Epidermal melanocyte (primary cell): ENCODE results near the gene CORO7.
A peak's percentile ranks its signal among the peaks of the same experiment; 100 is the strongest.
"Not testable (repeated sequence)": the region's sequence is repeated elsewhere in the genome, so short reads cannot be mapped to it uniquely, and the experiment has no call there.

Experiments
- DNase-seq: peaks from one replicate; pipeline ENCODE4 v3.0.0; 2011; ENCODE audit warnings: low spot score; ENCODE audit not compliant: insufficient read length

Gene CORO7

DNA sequence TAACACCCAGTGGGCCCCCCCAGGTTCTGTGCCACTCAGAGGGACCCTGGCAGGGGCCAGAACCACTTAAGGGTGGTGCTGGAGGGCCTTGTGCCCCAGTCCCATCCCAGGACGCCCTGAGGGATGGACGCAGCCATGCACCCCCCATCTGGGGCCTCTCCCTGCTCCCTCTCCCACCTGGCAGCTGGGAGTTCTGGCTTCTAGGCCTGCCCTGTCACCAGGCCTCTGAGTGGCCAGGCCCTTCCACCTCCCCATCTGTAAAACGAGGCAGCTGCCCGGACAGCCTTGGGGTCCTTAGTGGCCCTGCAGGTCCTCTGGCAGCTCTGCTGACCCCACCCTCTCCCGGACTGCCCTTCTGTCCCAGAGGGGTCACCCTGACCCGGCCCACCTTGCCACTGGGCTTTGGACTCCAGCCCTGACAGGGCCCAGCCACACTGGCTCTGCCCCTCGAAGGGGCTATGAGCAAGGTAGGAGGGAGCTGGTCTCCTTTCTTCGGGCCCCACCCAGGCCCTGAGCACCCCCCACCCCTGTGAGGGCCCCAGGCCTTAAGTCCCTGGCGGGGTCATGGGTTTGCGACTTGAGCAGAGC, 77.6 kb downstream of the CORO7 start:
- DNase-seq = no peak

GRCh38 chr16:4338125-4338582, 78.2 kb downstream of the CORO7 start:
- no peak for DNase-seq

DNA sequence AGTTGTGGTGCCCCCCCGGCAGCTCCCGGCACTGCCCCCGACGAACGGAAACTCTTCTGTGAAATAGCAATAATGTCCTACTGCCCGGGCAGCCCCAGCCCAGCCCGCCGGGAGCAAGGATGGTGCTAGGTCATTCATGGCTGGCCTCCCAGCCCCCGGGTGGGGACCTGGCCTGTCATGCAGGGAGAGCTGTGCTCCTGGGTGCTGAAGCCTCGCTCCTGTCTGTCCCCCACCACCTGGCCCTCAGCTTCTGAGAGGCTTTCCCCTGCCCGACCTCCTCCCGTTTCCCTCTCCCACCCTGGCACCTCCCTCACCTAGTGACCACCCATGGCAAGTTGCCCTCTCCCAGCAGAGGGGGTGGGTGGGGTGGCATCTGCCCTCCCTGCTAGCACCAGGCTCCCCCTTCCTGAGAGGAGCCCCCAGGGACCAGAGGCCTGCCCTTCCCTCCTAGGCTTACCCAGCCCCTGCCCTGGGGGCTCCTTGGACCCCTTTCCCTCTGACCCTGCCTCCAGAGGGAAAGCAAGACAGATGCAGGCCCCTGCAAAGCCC, 78.8 kb downstream of the CORO7 start:
- DNase-seq = no peak

DNA sequence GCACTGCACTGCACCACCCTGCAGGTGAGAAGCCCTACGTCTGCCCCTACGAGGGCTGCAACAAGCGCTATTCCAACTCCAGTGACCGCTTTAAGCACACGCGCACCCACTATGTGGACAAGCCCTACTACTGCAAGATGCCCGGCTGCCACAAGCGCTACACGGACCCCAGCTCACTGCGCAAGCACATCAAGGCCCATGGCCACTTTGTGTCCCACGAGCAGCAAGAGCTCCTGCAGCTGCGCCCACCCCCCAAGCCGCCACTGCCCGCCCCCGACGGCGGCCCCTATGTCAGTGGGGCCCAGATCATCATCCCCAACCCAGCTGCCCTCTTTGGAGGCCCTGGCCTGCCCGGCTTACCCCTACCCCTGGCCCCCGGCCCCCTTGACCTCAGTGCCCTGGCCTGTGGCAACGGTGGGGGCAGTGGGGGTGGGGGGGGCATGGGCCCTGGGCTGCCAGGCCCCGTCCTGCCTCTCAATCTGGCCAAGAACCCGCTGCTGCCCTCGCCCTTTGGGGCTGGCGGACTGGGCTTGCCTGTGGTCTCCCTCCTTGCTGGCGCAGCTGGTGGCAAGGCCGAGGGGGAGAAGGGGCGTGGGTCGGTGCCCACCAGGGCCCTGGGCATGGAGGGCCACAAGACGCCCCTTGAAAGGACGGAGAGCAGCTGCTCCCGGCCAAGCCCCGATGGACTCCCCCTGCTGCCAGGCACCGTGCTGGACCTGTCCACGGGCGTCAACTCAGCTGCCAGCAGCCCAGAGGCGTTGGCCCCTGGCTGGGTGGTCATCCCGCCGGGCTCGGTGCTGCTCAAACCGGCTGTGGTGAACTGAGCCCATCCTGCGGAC, 79.5 kb downstream of the CORO7 start:
- DNase-seq = no peak

DNA sequence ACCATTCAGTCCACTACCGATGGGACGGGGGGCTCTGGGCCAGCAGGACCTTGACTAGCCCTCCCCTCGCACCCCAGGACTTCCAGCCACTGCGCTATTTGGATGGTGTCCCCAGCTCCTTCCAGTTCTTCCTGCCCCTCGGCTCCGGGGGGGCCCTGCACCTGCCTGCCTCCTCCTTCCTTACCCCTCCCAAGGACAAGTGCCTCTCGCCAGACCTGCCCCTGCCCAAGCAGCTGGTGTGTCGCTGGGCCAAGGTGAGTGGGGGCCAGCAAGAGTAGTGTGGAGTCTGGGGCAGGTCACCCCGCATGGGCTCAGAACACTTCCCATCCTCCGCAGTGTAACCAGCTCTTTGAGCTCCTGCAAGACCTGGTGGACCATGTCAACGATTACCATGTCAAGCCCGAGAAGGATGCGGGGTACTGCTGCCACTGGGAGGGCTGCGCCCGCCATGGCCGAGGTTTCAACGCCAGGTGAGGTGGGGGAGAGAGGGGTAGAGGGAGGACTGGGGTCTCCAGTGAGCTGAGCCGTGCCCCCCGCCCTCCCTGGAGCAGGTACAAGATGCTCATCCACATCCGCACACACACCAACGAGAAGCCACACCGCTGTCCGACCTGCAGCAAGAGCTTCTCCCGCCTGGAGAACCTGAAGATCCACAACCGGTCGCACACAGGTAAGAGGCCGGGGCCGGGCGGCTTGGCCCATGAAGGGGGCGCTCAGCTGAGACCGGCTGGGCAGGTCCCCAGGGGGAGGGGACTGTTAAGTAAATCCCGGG, 81.5 kb downstream of the CORO7 start:
- no peak for DNase-seq

DNA sequence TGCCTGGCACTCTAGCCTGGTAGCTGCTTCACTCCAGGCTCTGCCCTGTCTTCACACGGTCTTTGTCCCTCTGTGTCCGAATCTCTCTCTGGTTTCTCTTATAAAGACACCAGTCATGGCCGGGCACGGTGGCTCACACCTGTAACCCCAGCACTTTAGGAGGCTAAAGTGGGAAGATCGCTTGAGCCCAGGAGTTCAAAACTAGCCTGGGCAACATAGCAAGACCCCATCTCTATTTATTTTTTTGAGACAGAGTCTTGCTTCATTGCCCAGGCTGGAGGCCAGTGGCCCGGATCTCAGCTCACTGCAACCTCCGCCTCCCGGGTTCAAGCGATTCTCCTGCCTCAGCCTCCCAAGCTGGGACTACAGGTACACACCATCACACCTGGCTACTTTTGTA, 82.7 kb downstream of the CORO7 start:
- not testable (repeated sequence) for DNase-seq

- DNase-seq = no peak
Observed at GRCh38 chr16:4333308-4333638, 83.1 kb downstream of the CORO7 start.

DNA sequence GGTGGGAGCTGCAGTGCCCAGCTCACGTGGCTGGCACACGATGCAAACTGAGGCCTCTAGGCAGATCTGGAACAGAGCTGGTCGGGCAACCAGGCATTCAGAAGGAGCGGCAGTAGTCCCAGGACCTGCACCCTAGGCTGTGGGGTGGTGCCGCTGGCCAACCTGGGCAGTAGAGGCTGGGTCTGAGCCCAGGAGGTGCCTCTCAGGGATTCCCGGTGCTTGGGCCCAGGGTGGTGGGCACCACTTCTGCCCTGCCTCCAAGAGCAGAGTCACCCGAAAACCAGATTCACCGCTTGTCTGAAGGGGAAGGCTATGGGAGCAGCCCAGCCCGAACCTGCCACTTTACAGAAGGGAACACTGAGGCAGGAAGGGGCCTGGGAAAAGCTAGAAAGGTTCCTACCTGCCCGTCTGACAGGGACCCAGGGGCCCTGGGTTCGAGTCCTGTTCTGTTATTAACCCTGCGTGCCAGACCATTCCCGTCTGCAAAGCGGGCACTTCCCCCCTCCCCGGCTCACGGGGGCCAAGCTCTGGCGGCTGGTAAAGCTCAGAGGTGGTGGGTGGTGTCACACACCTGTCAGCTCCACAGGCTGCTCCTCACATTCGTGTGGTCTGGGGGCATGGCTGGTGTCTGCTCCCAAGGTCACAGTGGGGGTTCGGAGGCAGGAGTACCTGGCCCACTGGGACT, 83.6 kb downstream of the CORO7 start:
- no peak for DNase-seq

GRCh38 chr16:4332083-4332482, 84.3 kb downstream of the CORO7 start:
- DNase-seq = no peak

GRCh38 chr16:4330277-4330874, 86.0 kb downstream of the CORO7 start:
- peak; percentile 96 for DNase-seq

DNA sequence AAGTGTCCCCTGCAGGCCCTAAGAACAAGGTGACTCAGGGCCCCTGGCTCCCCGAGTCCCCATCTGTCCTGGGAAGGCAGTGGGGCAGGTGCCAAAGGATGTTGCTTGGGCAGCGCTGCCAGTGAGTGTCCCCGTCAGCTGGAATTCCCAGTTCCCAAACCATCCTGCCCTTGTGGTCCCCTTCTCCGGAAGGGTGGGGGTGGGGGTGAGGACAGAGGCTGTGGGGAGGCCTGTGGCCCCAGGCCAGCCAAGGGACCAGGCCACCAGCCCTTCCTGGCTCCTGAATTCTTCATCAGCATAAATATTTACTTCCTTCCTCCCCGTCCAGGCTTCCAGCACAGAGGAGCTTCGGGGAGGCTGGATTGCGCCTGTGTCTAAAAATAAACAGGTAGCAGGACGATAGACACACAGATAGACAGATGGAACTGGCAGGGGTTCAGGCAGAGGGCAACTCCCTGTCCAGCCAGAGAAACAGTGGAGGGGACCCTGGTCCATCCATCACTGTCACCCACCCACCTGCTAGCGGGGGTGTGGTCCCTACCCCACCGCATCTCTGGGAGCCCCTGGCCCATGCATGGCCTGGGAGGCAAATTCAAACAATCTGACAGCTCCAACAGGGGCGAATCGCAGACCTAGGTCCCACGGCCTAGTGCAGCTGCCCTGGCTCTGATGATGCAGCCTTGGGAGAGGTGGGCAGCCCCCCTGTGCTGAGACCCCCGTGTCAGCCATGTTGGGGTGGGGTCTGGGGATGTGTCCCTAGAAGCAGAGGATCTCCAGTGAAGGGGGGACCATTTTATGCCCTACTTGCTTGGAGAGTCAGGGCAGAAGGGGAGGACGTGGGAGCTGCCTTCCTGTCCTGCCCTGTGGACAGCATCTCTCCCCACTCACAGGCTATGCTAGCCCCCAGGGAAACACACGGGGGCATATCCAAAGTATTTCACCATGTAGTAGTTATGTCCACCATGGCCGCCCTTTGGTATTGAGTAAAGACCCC, 87.3 kb downstream of the CORO7 start:
- DNase-seq = no peak

GRCh38 chr16:4328046-4328781, 88.2 kb downstream of the CORO7 start:
- DNase-seq = peak; percentile 93

- DNase-seq = no peak
Observed at GRCh38 chr16:4327386-4328045, 88.9 kb downstream of the CORO7 start.

GRCh38 chr16:4325253-4325758, 91.1 kb downstream of the CORO7 start:
- no peak for DNase-seq

GRCh38 chr16:4324492-4325252, 91.7 kb downstream of the CORO7 start:
- DNase-seq = no peak

DNA sequence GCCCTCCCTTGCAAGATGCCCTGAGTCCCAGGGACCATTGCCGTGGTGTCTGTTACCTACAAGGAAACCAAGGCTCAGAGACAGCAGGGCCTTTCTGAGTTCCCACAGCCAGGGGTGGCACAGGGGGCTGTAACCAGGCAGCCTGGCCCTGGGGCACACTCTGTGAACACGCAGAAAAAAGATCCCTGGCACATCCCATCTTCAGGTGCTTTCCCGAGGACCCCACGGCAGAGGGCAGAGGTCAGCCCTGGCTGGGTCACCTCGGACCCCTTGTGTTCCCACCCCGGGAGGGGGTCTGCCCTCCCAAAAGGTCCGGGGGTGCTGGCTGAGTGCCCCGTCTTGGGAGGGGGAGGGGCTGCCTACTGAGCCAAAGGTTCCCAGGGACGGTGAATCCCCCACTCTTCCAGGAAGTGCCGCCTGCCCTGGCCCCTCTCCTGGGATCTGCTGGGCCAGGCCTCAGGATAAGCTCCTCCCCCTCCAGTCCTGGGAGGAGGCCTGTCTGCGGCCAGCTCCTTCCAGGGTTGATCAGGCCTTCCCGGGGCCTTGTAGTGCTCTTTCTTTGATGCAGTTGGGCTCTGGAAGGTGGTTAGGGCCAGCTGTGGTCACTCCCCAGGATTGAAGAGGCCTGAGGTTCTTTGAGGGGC, 92.4 kb downstream of the CORO7 start:
- DNase-seq = peak; percentile 89
